ENCODE measurements around the gene CLIC4. TPM values are rescaled to one million over a fixed set of nuclear protein-coding genes. Genes with fewer than 3 reads are reported as not detected.
"Not testable (repeated sequence)": the region's sequence is repeated elsewhere in the genome, so short reads cannot be mapped to it uniquely, and the experiment has no call there.

Gene CLIC4
- total RNA-seq, 1 experiment from 2014 or later = 123 TPM

DNA sequence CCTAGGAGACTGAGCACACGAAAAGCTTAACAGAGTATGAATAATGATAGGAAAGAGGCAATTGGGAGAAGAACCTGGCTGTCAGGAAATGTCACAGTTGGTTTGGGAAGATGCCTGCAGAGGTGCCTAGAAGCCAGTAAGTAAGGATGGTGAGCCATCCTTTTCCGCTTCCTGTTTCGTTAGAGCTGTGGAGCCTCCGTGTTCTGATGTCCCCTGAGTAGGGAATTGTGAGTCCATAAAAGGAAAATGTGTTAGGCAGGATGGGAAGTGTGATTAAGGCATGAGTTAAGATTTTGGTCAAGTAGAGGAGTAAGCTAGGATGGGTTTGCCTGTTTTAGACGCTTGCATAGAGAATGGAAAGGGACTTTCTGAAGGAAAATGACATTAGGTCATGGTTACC lies 9.0 kb downstream of the CLIC4 start:
- Histone ChIP-seq H3K4me1 (replicated peaks; ENCODE audit: insufficient read depth) (no peaks in the 10 kb centered on the region), H3K79me2 (ENCODE audit: low read depth) (peaks cover 62% of the 10 kb centered on the region), H3K36me3 (ENCODE audit: low read depth) (no peaks in the 10 kb centered on the region), H2AFZ (no peak overlapping the region), H3K9me2 (ENCODE audit: insufficient read depth) (no peaks in the 10 kb centered on the region), H3K4me2 (no peak overlapping the region), H3F3A (ENCODE audit: insufficient read depth, low read depth) (no peaks in the 10 kb centered on the region), H3K9me3 (ENCODE audit: insufficient read depth, low read depth) (no peaks in the 10 kb centered on the region), H3K4me3 (no peak overlapping the region), H3K27me3 (ENCODE audit: insufficient read depth, low read depth) (no peaks in the 10 kb centered on the region), H3K27ac (no peak overlapping the region), H4K20me1 (ENCODE audit: insufficient read depth) (peaks cover 61% of the 10 kb centered on the region)
- ChIA-PET POLR2A (ENCODE audit: unreplicated experiment) (interaction anchor here (0.6 kb wide), 1 partner anchor 71 kb away, joined by 6 read pairs; no protein-coding TSS in a partner anchor), CTCF (interaction anchor here (0.6 to 0.7 kb wide), 2 partner anchors 9 to 60 kb away, joined by 10 to 32 read pairs; no protein-coding TSS in a partner anchor)
- no TSS peak for BruUV-seq (replicated peaks)
- DNase-seq = no peak
- TF ChIP-seq EZH2 (IDR thresholded peaks at IDR 0.05; ENCODE audit: low read depth) = no peak
- TF ChIP-seq, protein P1, sequence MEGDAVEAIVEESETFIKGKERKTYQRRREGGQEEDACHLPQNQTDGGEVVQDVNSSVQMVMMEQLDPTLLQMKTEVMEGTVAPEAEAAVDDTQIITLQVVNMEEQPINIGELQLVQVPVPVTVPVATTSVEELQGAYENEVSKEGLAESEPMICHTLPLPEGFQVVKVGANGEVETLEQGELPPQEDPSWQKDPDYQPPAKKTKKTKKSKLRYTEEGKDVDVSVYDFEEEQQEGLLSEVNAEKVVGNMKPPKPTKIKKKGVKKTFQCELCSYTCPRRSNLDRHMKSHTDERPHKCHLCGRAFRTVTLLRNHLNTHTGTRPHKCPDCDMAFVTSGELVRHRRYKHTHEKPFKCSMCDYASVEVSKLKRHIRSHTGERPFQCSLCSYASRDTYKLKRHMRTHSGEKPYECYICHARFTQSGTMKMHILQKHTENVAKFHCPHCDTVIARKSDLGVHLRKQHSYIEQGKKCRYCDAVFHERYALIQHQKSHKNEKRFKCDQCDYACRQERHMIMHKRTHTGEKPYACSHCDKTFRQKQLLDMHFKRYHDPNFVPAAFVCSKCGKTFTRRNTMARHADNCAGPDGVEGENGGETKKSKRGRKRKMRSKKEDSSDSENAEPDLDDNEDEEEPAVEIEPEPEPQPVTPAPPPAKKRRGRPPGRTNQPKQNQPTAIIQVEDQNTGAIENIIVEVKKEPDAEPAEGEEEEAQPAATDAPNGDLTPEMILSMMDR (conservative IDR thresholded peaks at IDR 0.05) = no peak
- intact Hi-C loops (cut with micrococcal nuclease; ENCODE audit: unreplicated experiment) = no loop called here

DNA sequence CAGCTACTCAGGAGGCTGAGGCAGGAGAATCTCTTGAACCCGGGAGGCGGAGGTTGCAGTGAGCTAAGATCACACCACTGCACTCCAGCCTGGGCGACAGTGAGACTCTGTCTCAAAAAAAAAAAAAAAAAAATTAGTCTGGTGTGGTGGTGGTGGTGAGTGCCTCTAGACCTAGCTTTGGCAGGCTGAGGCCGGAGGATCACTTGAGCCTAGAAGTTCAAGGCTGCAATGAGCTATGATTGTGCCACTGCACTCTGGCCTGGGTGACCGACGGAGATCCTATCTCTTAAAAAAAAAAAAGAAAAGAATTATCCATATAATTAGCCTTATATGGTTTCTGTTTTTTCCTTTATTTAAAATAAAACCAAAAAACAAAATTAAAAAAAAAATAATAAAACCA lies 10.1 kb downstream of the CLIC4 start:
- H3K36me3 ChIP-seq (ENCODE audit: low read depth); H3F3A ChIP-seq (ENCODE audit: insufficient read depth, low read depth); H3K9me3 ChIP-seq (ENCODE audit: insufficient read depth, low read depth); H3K27me3 ChIP-seq (ENCODE audit: insufficient read depth, low read depth); H3K4me3 ChIP-seq; H3K9me2 ChIP-seq (ENCODE audit: insufficient read depth); POLR2A ChIA-PET (ENCODE audit: unreplicated experiment); BruUV-seq (replicated peaks); H2AFZ ChIP-seq; H3K27ac ChIP-seq; H3K4me2 ChIP-seq; DNase-seq; H3K4me1 ChIP-seq (replicated peaks; ENCODE audit: insufficient read depth); intact Hi-C loops (cut with micrococcal nuclease; ENCODE audit: unreplicated experiment): not testable (repeated sequence)
- Histone ChIP-seq H3K79me2 (ENCODE audit: low read depth) (peaks cover 62% of the 10 kb centered on the region), H4K20me1 (ENCODE audit: insufficient read depth) (peaks cover 56% of the 10 kb centered on the region)
- CTCF ChIA-PET = interaction anchor here (0.6 to 0.7 kb wide), 2 partner anchors 61 to 165 kb away, joined by 3 to 5 read pairs; no protein-coding TSS in a partner anchor

DNA sequence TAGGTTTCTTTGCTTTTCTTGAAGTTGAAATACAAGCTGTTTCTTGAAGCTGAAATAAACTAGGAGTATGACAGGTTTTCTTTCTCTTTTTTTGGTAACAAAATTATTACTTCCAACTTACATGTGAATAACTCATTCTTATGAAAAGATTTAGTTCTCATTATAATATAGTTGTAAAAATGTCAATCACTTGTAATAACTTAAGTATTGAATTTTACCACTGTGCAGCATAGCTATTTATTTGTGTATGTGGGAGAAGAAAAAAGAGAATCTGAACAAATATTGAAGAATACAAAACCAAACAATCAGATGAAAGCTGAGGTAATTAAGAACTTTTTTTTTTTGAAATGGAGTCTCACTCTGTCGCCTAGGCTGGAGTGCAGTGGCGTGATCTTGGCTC lies 11.1 kb downstream of the CLIC4 start:
- no peaks in the 10 kb centered on the region for H3K9me2 ChIP-seq (ENCODE audit: insufficient read depth)
- no peak overlapping the region for H3K4me3 ChIP-seq
- H3K27ac ChIP-seq = no peak overlapping the region
- TF ChIP-seq, protein P1 (conservative IDR thresholded peaks at IDR 0.05) = no peak
- no peak for TF ChIP-seq EZH2 (IDR thresholded peaks at IDR 0.05; ENCODE audit: low read depth)
- intact Hi-C loops (cut with micrococcal nuclease; ENCODE audit: unreplicated experiment) = no loop called here
- H3K36me3 ChIP-seq (ENCODE audit: low read depth) = no peaks in the 10 kb centered on the region
- peaks cover 61% of the 10 kb centered on the region for H4K20me1 ChIP-seq (ENCODE audit: insufficient read depth)
- no peak for DNase-seq
- H3K4me1 ChIP-seq (replicated peaks; ENCODE audit: insufficient read depth) = no peaks in the 10 kb centered on the region
- no peak overlapping the region for H3K4me2 ChIP-seq
- BruUV-seq (replicated peaks) = no TSS peak
- H3F3A ChIP-seq (ENCODE audit: insufficient read depth, low read depth) = no peaks in the 10 kb centered on the region
- ChIA-PET POLR2A (ENCODE audit: unreplicated experiment) (interaction anchor here (0.7 kb wide), 1 partner anchor 11 kb away, joined by 6 read pairs; the partner anchor contains the start of gene CLIC4), CTCF (no interaction called here)
- peaks cover 58% of the 10 kb centered on the region for H3K79me2 ChIP-seq (ENCODE audit: low read depth)
- H2AFZ ChIP-seq = no peak overlapping the region
- H3K27me3 ChIP-seq (ENCODE audit: insufficient read depth, low read depth) = no peaks in the 10 kb centered on the region
- H3K9me3 ChIP-seq (ENCODE audit: insufficient read depth, low read depth) = no peaks in the 10 kb centered on the region

DNA sequence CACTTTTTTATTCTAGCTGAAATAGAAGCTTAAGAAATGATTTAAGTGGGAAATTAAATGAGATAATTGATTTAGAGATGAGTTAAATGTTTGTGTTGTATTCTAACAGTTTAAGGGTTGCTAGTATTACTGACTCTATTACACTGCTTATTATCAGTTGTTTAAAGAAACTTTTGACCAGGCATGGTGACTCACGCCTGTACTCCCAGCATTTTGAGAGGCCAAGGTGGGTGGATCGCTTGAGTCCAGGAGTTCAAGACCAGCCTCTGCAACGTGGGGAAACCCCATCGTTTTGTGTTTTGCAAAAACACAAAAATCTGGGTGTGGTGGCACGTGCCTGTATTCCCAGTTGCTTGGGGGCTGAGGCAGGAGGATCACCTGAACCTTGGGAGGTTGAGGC lies 14.2 kb downstream of the CLIC4 start:
- BruUV-seq (replicated peaks) = no TSS peak
- TF ChIP-seq, protein P1 (conservative IDR thresholded peaks at IDR 0.05) = no peak
- TF ChIP-seq EZH2 (IDR thresholded peaks at IDR 0.05; ENCODE audit: low read depth) = no peak
- intact Hi-C loops (cut with micrococcal nuclease; ENCODE audit: unreplicated experiment) = no loop called here
- H3K27ac ChIP-seq = no peak overlapping the region
- H3K79me2 ChIP-seq (ENCODE audit: low read depth) = peaks cover 36% of the 10 kb centered on the region
- no peak overlapping the region for H3K4me3 ChIP-seq
- peaks cover 48% of the 10 kb centered on the region for H4K20me1 ChIP-seq (ENCODE audit: insufficient read depth)
- H3K36me3 ChIP-seq (ENCODE audit: low read depth) = no peaks in the 10 kb centered on the region
- no peaks in the 10 kb centered on the region for H3K9me3 ChIP-seq (ENCODE audit: insufficient read depth, low read depth)
- no peak overlapping the region for H3K4me2 ChIP-seq
- POLR2A ChIA-PET (ENCODE audit: unreplicated experiment) = no interaction called here
- H2AFZ ChIP-seq = no peak overlapping the region
- no peak for DNase-seq
- no peaks in the 10 kb centered on the region for H3K4me1 ChIP-seq (replicated peaks; ENCODE audit: insufficient read depth)
- H3K9me2 ChIP-seq (ENCODE audit: insufficient read depth) = no peaks in the 10 kb centered on the region
- H3K27me3 ChIP-seq (ENCODE audit: insufficient read depth, low read depth) = no peaks in the 10 kb centered on the region
- H3F3A ChIP-seq (ENCODE audit: insufficient read depth, low read depth) = no peaks in the 10 kb centered on the region
- CTCF ChIA-PET = no interaction called here
